ENCODE measurements around the gene SYNGR4.

The SYNGR4 gene

GRCh38 chr19:48396016-48396823, 32.1 kb downstream of the SYNGR4 start:
- no peak for DNase-seq (ENCODE audit: low read depth in 2 of 2)

GRCh38 chr19:48396824-48397176, 32.6 kb downstream of the SYNGR4 start:
- DNase-seq (ENCODE audit: low read depth in 2 of 2) = no peak

- no peak for DNase-seq (ENCODE audit: low read depth in 2 of 2)
Measured at GRCh38 chr19:48397263-48398101, 33.3 kb downstream of the SYNGR4 start.

- no peak for DNase-seq (ENCODE audit: low read depth in 2 of 2)
Measured at GRCh38 chr19:48398102-48398374, 33.9 kb downstream of the SYNGR4 start.

- peak; percentile 71 to 80 for DNase-seq (ENCODE audit: low read depth in 2 of 2)
Measured at GRCh38 chr19:48398375-48399235, 34.4 kb downstream of the SYNGR4 start.

- no peak for DNase-seq (ENCODE audit: low read depth in 2 of 2)
Measured at GRCh38 chr19:48400018-48400742, 36.0 kb downstream of the SYNGR4 start.

GRCh38 chr19:48401287-48401686, 37.1 kb downstream of the SYNGR4 start:
- DNase-seq (ENCODE audit: low read depth in 2 of 2) = no peak

GRCh38 chr19:48403606-48404005, 39.4 kb downstream of the SYNGR4 start:
- DNase-seq (ENCODE audit: low read depth in 2 of 2) = no peak

- DNase-seq (ENCODE audit: low read depth in 2 of 2) = no peak
Measured at GRCh38 chr19:48405010-48405659, 41.0 kb downstream of the SYNGR4 start.

GRCh38 chr19:48405850-48406249, 41.7 kb downstream of the SYNGR4 start:
- DNase-seq (ENCODE audit: low read depth in 2 of 2) = no peak

- no peak for DNase-seq (ENCODE audit: low read depth in 2 of 2)
Measured at GRCh38 chr19:48413879-48414587, 49.9 kb downstream of the SYNGR4 start.

GRCh38 chr19:48415395-48415794, 51.2 kb downstream of the SYNGR4 start:
- peak; percentile 52 to 72 for DNase-seq (ENCODE audit: low read depth in 2 of 2)

- DNase-seq (ENCODE audit: low read depth in 2 of 2) = no peak
Measured at GRCh38 chr19:48415806-48416221, 51.6 kb downstream of the SYNGR4 start.

GRCh38 chr19:48417421-48417820, 53.3 kb downstream of the SYNGR4 start:
- DNase-seq (ENCODE audit: low read depth in 2 of 2) = no peak

GRCh38 chr19:48418317-48419064, 54.3 kb downstream of the SYNGR4 start:
- DNase-seq (ENCODE audit: low read depth in 2 of 2) = no peak

GRCh38 chr19:48419158-48419920, 55.2 kb downstream of the SYNGR4 start:
- DNase-seq (ENCODE audit: low read depth in 2 of 2) = peak; percentile 54 to 58

GRCh38 chr19:48421548-48421947, 57.4 kb downstream of the SYNGR4 start:
- no peak for DNase-seq (ENCODE audit: low read depth in 2 of 2)

- no peak for DNase-seq (ENCODE audit: low read depth in 2 of 2)
Measured at GRCh38 chr19:48424694-48425219, 60.6 kb downstream of the SYNGR4 start.

Data from activated CD4-positive, alpha-beta T cell treated with anti-CD3 and anti-CD28 coated beads for 24 hours (primary cell).